Measurements from ENCODE around the gene ERFE. TPM values are rescaled to one million over a fixed set of nuclear protein-coding genes. Genes with fewer than 3 reads are reported as not detected.

The ERFE gene
- total and polyA plus RNA-seq, 2 of the 4 experiments (the other 2 are of a cell fraction): 1.3 to 3.5 TPM

DNA sequence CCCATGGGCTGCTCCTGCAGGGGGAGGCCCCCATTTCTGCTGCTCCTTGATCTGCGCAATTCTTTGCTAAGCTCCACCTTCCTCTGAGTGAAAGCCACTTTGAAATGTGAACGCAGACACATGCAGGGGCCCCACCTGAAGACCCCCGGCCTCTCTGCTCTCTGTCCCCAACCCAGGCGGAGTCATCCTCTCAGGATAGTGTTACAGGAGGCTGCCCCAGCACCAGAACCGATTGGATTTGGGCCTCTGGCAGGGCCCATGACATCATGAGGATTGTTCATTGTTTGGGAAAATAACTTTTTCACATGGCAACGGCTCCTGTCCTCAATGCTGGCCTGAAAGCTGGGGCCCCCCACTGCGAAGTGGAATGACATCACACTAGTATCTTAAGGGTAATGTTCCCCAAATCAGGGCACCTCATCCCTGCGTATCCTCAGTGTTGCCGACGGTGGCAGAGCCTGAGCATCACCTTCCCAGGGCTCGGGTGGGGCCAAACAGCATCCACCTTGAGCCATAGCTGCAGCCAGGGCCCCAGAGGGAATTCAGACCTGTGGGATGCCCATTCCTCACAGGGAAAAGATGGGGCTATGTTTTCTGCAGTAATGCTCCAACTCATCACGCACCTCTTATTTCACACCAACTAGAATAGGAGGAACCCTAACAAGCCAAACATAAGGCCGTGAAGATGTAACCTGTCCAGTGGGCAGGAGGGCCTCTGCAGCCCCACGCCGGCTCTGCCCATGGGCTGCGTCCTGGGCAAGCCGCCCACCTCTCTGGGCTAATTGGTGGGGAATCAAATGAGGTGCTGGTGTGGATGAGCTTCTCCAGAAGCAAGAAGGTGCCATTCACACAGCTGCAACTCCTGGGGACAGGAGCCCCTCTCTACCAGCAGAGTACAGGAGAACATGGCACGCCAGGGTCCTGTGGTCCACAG lies 2.7 kb upstream of the ERFE start (continued):
- TF ChIP-seq SMC3 (IDR thresholded peaks at IDR 0.05; ENCODE audit: low read depth, low read length) (no peak), CEBPB (IDR thresholded peaks at IDR 0.05; ENCODE audit: low read depth, low read length) (no peak)

DNA sequence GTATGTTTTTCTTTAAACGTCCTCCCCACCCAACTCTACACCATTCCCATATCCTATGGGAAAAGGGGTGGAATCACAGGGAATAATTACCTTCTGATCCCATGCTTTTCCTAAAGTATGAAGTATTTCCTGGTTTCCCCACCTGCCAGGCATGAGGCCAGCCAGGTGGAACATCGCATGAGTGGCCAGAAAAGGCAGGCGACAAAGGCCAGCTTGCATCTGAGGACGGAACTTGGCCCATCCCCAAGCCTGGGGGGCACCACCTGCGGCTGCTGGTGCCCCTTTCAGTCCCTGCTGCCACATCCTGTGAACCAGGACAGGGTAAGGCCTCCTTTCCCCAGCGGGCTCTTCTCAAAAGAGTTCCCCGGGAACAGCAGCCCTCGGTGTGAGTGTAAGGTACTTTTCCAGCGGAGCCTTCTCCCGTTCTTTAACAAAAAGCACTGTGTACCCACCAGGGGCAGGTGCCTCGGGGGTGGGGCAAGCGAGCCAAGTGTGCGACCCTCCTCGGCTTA lies 1.2 kb upstream of the ERFE start:
- H3K56ac ChIP-seq (ENCODE audit: extremely low read depth, insufficient read depth, low read length): no peak overlapping the region
- H3K14ac ChIP-seq (replicated peaks; ENCODE audit: low read depth, low read length): no peak overlapping the region
- no peak overlapping the region for H2AK5ac ChIP-seq (ENCODE audit: low read depth, low read length)
- intact Hi-C loops (cut with micrococcal nuclease): no loop called here
- peaks cover 18% of the 10 kb centered on the region for H3K4me1 ChIP-seq (ENCODE audit: control insufficient read depth, insufficient read depth, low read length)
- H2BK5ac ChIP-seq (ENCODE audit: low read depth, low read length, poor library complexity, severe bottlenecking): no peak overlapping the region
- no peak overlapping the region for H3K23ac ChIP-seq (ENCODE audit: low read depth, low read length)
- no peak overlapping the region for H4K91ac ChIP-seq (ENCODE audit: insufficient read depth, low read depth, low read length)
- ATAC-seq (ENCODE audit: low read depth): no peak
- no peaks in the 10 kb centered on the region for H3K36me3 ChIP-seq (ENCODE audit: control insufficient read depth, insufficient read depth, low read length)
- H3K9me3 ChIP-seq (ENCODE audit: control insufficient read depth, insufficient read depth, low read length): no peaks in the 10 kb centered on the region
- no peak overlapping the region for H2BK20ac ChIP-seq (ENCODE audit: low read depth, low read length)
- no peaks in the 10 kb centered on the region; a peak in 1 of 4 replicates for H3K79me1 ChIP-seq (ENCODE audit: low read depth in 1 of 2, low read length in 2 of 2)
- POLR2A ChIA-PET (ENCODE audit: unreplicated experiment): no interaction called here
- H3K4ac ChIP-seq (ENCODE audit: low read depth, low read length): no peak overlapping the region
- no peak overlapping the region for H4K8ac ChIP-seq (ENCODE audit: low read depth in 2 of 2, low read length in 2 of 2)
- in situ Hi-C loops (cut with MboI; ENCODE audit: low sequenced_read_pairs): no loop called here
- no peak overlapping the region for H3K27ac ChIP-seq (ENCODE audit: insufficient read depth, low read length)
- H4K5ac ChIP-seq (ENCODE audit: low read depth, low read length): no peak overlapping the region
- H3K9me1 ChIP-seq (ENCODE audit: insufficient read depth, low read length): 0 out of 2 replicates have a peak, but pooled peaks cover 7% of the 10 kb centered on the region
- H2AK9ac ChIP-seq (replicated peaks; ENCODE audit: low read depth, low read length, poor library complexity): peak overlapping the region; percentile 59
- WGBS, 2 experiments (ENCODE audit: extremely low coverage in 2 of 2, insufficient read length in 1 of 2): 100% methylated on average over 2 of the region's 14 CpGs; no CpG with 5 or more reads in 1 of the 2 experiments
- H2BK15ac ChIP-seq (ENCODE audit: low read depth, low read length): no peak overlapping the region; the same call in 2 of the 3 replicates
- no peak overlapping the region for H3K18ac ChIP-seq (ENCODE audit: low read depth, low read length)
- no peak for DNase-seq
- no peak overlapping the region for H2BK120ac ChIP-seq (ENCODE audit: low read depth, low read length)
- CTCF ChIA-PET: no interaction called here
- no peaks in the 10 kb centered on the region for H4K20me1 ChIP-seq (ENCODE audit: insufficient read depth, low read length)
- dilution Hi-C loops (cut with HindIII; ENCODE audit: low sequenced_read_pairs, unreplicated experiment): no loop called here
- no peak overlapping the region for H2AFZ ChIP-seq (replicated peaks; ENCODE audit: low read length, poor library complexity)
- TF ChIP-seq, protein P1, sequence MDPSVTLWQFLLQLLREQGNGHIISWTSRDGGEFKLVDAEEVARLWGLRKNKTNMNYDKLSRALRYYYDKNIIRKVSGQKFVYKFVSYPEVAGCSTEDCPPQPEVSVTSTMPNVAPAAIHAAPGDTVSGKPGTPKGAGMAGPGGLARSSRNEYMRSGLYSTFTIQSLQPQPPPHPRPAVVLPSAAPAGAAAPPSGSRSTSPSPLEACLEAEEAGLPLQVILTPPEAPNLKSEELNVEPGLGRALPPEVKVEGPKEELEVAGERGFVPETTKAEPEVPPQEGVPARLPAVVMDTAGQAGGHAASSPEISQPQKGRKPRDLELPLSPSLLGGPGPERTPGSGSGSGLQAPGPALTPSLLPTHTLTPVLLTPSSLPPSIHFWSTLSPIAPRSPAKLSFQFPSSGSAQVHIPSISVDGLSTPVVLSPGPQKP (IDR thresholded peaks at IDR 0.05; ENCODE audit: borderline replicate concordance, low read depth, low read length): no peak
- TF ChIP-seq CHD1 (IDR thresholded peaks at IDR 0.05; ENCODE audit: low read depth, low read length): no peak
- no peak for TF ChIP-seq MAFK (IDR thresholded peaks at IDR 0.05; ENCODE audit: low read depth, low read length)
- TF ChIP-seq, protein P2, sequence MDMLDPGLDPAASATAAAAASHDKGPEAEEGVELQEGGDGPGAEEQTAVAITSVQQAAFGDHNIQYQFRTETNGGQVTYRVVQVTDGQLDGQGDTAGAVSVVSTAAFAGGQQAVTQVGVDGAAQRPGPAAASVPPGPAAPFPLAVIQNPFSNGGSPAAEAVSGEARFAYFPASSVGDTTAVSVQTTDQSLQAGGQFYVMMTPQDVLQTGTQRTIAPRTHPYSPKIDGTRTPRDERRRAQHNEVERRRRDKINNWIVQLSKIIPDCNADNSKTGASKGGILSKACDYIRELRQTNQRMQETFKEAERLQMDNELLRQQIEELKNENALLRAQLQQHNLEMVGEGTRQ (IDR thresholded peaks at IDR 0.05; ENCODE audit: low read depth, low read length): no peak
- TF ChIP-seq RAD21 (IDR thresholded peaks at IDR 0.05; ENCODE audit: low read length): no peak
- no peak for TF ChIP-seq POLR2A (IDR thresholded peaks at IDR 0.05; ENCODE audit: low read depth, low read length)
- TF ChIP-seq MXI1 (IDR thresholded peaks at IDR 0.05; ENCODE audit: borderline replicate concordance, low read depth, low read length): no peak
- TF ChIP-seq SMC3 (IDR thresholded peaks at IDR 0.05; ENCODE audit: low read depth, low read length): no peak
- no peak for TF ChIP-seq MAZ (IDR thresholded peaks at IDR 0.05; ENCODE audit: borderline replicate concordance, low read depth, low read length)
- no peak overlapping the region for H3K4me2 ChIP-seq (ENCODE audit: low read depth, low read length)
- no peak overlapping the region for H3K9ac ChIP-seq (ENCODE audit: low read depth, low read length)
- BruUV-seq (replicated peaks): no TSS peak
- H3K4me3 ChIP-seq (ENCODE audit: insufficient read depth, low read depth, low read length): no peak overlapping the region
- H3K27me3 ChIP-seq (ENCODE audit: control insufficient read depth, insufficient read depth, low read length): no peaks in the 10 kb centered on the region

All from IMR-90 (cell line).